SK-N-SH (cell line): ENCODE results near the gene TMCC3. TPM values are rescaled to one million over a fixed set of nuclear protein-coding genes. Genes with fewer than 3 reads are reported as not detected.

Experiments used
- CTCF ChIA-PET: fragments of 300-600, 350-600 bp; formaldehyde crosslinking; extraction: SDS; loops from one replicate; lab custom pipeline; 2021; lab: Yijun Ruan, JAX
- POLR2A ChIA-PET: fragments of 350-600 bp; sonication (Branson Sonifier 250); formaldehyde crosslinking; extraction: SDS; loops from one replicate; lab custom pipeline; 2020; ENCODE audit warnings: antibody characterized with exemption, inconsistent platforms; lab: Yijun Ruan, JAX
- DNase-seq: peaks from one replicate; pipeline ENCODE4 v3.0.0; 2012
- H2AFZ ChIP-seq: fragments of 200-600 bp; sonication (generic); 2 replicates; pipeline ENCODE4 v1.8.1; 2016; ENCODE audit warnings: antibody characterized with exemption, mild to moderate bottlenecking, low read depth
- H3F3A ChIP-seq: fragments of 200-600 bp; sonication (generic); replicated peaks from 2 replicates; pipeline ENCODE3; 2016; ENCODE audit warnings: antibody characterized with exemption, mild to moderate bottlenecking; ENCODE audit not compliant: insufficient read depth
- H3K27ac ChIP-seq, 2 experiments: fragments of 200-500 bp in 1 of 2; fragments of 200-600 bp in 1 of 2; sonication (Bioruptor generic) in 1 of 2; sonication (generic), shearing (Covaris generic) in 1 of 2; 2 replicates each; pipeline versions ENCODE4 v1.5.1 to v1.6.1; 2014 to 2016; ENCODE audit warnings: low read depth in 2 of 2, inconsistent platforms in 1 of 2, low read length in 1 of 2, mild to moderate bottlenecking in 1 of 2, mixed read lengths in 1 of 2
- H3K27me3 ChIP-seq: fragments of 200-600 bp; sonication (generic), shearing (Covaris generic); 2 replicates; pipeline ENCODE4 v1.6.1; 2016; ENCODE audit warnings: mixed run types; ENCODE audit not compliant: insufficient read depth
- H3K36me3 ChIP-seq, 2 experiments: fragments of 200-500 bp in 1 of 2; fragments of 200-600 bp in 1 of 2; sonication (Bioruptor generic) in 1 of 2; sonication (generic) in 1 of 2; replicated peaks in 1 of 2; 2 replicates each; pipeline versions ENCODE3 to v1.5.1; 2014 to 2016; ENCODE audit warnings: low read length in 1 of 2, mild to moderate bottlenecking in 1 of 2; ENCODE audit not compliant: insufficient read depth in 2 of 2, control insufficient read depth in 1 of 2
- H3K4me1 ChIP-seq, 2 experiments: fragments of 200-500 bp in 1 of 2; fragments of 200-600 bp in 1 of 2; sonication (Bioruptor generic) in 1 of 2; sonication (generic), shearing (Covaris generic) in 1 of 2; 2 replicates each; pipeline versions ENCODE4 v1.5.1 to v1.6.1; 2014 to 2016; ENCODE audit warnings: low read depth in 1 of 2, low read length in 1 of 2, mixed run types in 1 of 2; ENCODE audit not compliant: insufficient read depth in 2 of 2, control insufficient read depth in 1 of 2
- H3K4me2 ChIP-seq: fragments of 200-600 bp; sonication (generic), shearing (Covaris generic); 2 replicates; pipeline ENCODE4 v1.6.1; 2017; ENCODE audit warnings: mixed run types
- H3K4me3 ChIP-seq, 2 experiments: fragments of 200-500 bp in 1 of 2; fragments of 200-600 bp in 1 of 2; sonication (Bioruptor generic) in 1 of 2; sonication (generic), shearing (Covaris generic) in 1 of 2; 2 replicates each; pipeline versions ENCODE4 v1.5.1 to v1.8.1; 2014 to 2016; ENCODE audit warnings: low read depth in 2 of 2, inconsistent platforms in 1 of 2, low read length in 1 of 2, mild to moderate bottlenecking in 1 of 2, mixed read lengths in 1 of 2, moderate library complexity in 1 of 2
- H3K79me2 ChIP-seq: fragments of 200-600 bp; sonication (generic); 2 replicates; pipeline ENCODE4 v1.8.1; 2017; ENCODE audit warnings: mild to moderate bottlenecking; ENCODE audit not compliant: insufficient read depth
- H3K9ac ChIP-seq: fragments of 200-600 bp; sonication (generic); 2 replicates; pipeline ENCODE4 v1.6.1; 2017; ENCODE audit warnings: mixed run types
- H3K9me2 ChIP-seq: fragments of 200-600 bp; sonication (generic); 2 replicates; pipeline ENCODE4 v1.6.1; 2017; ENCODE audit warnings: mixed run types
- H3K9me3 ChIP-seq: fragments of 200-600 bp; sonication (generic); 2 replicates; pipeline ENCODE4 v1.6.1; 2017; ENCODE audit warnings: mixed run types, mild to moderate bottlenecking, moderate library complexity
- H4K20me1 ChIP-seq: fragments of 200-600 bp; sonication (generic); 2 replicates; pipeline ENCODE4 v1.6.1; 2017; ENCODE audit warnings: mild to moderate bottlenecking, mixed run types; ENCODE audit not compliant: insufficient read depth
- FOXJ3 ChIP-seq: sonication (generic); formaldehyde crosslinking; IDR thresholded peaks from 2 replicates; pipeline ENCODE4 v1.5.1; 2020; ENCODE audit warnings: mild to moderate bottlenecking, missing genetic modification reagents
- FOXM1 ChIP-seq: IDR thresholded peaks from 2 replicates; pipeline ENCODE4 v1.4.0; 2012; ENCODE audit warnings: low read depth, mild to moderate bottlenecking
- JUND ChIP-seq: IDR thresholded peaks from 2 replicates; pipeline ENCODE4 v1.4.0; 2012
- MAX ChIP-seq: IDR thresholded peaks from 2 replicates; pipeline ENCODE4 v1.4.0; 2012; ENCODE audit warnings: low read depth
- MEF2A ChIP-seq: IDR thresholded peaks from 2 replicates; pipeline ENCODE4 v1.4.0; 2012; ENCODE audit warnings: low read depth, borderline replicate concordance
- MXI1 ChIP-seq: IDR thresholded peaks from 2 replicates; pipeline ENCODE4 v1.6.1; 2012; ENCODE audit warnings: mild to moderate bottlenecking, low read depth, low read length, improper control_type of control experiment
- NFIC ChIP-seq: IDR thresholded peaks from 2 replicates; pipeline ENCODE4 v1.4.0; 2012; ENCODE audit warnings: borderline replicate concordance
- PBX3 ChIP-seq: IDR thresholded peaks from 2 replicates; pipeline ENCODE4; 2012
- POLR2AphosphoS5 ChIP-seq: IDR thresholded peaks from 2 replicates; pipeline ENCODE4 v1.6.1; 2012; ENCODE audit warnings: low read depth, low read length
- RAD21 ChIP-seq: IDR thresholded peaks from 2 replicates; pipeline ENCODE4 v1.6.1; 2012; ENCODE audit warnings: mild to moderate bottlenecking, low read length
- RCOR1 ChIP-seq: fragments of 150-350 bp; IDR thresholded peaks from 2 replicates; pipeline ENCODE4 v1.6.1; 2017; ENCODE audit warnings: antibody characterized with exemption, low read length
- RFX5 ChIP-seq: IDR thresholded peaks from 2 replicates; pipeline ENCODE4 v1.6.1; 2012; ENCODE audit warnings: mild to moderate bottlenecking, improper control_type of control experiment, low read length
- SIN3A ChIP-seq: IDR thresholded peaks from 2 replicates; pipeline ENCODE4 v1.6.1; 2012; ENCODE audit warnings: low read depth, mild to moderate bottlenecking, low read length, moderate library complexity, borderline replicate concordance
- TAF1 ChIP-seq: IDR thresholded peaks from 2 replicates; pipeline ENCODE4 v1.6.1; 2012; ENCODE audit warnings: low read depth, mild to moderate bottlenecking, low read length, moderate library complexity, borderline replicate concordance
- YY1 ChIP-seq: IDR thresholded peaks from 2 replicates; pipeline ENCODE4 v1.4.0; 2012; ENCODE audit warnings: low read depth, mild to moderate bottlenecking
- ZBTB33 ChIP-seq: IDR thresholded peaks from 2 replicates; pipeline ENCODE4 v1.4.0; 2012; ENCODE audit warnings: low read depth, borderline replicate concordance
- WGBS: methylation state at CpG from one replicate; pipeline ENCODE4 v1.1.6; 2017; ENCODE audit warnings: low lambda C conversion rate; 5-methylcytosine and 5-hydroxymethylcytosine counted together
- polyA plus RNA-seq, 3 experiments: library from polyadenylated mRNA; depleted of rRNA; stranded (reverse); fragments of >200 nt; gene quantifications; 2 replicates each; pipeline ENCODE4 v1.2.3, GENCODE V29; 2012
- TF ChIP-seq, protein P1 (sequence below): IDR thresholded peaks from 2 replicates; pipeline ENCODE4 v1.4.0; 2012; ENCODE audit warnings: low read depth, borderline replicate concordance

Gene TMCC3
- polyA plus RNA-seq, 1 of the 3 experiments (the other 2 are of a cell fraction), result 0.53 TPM

- DNase-seq, result no peak
- 92% methylated on average over 2 of the region's 2 CpGs for WGBS
- H3K79me2 ChIP-seq, result no peaks in the 10 kb centered on the region
- no peak for TF ChIP-seq RAD21
- TF ChIP-seq MXI1, result no peak
- no peak for TF ChIP-seq YY1
- no peak for TF ChIP-seq POLR2AphosphoS5
- TF ChIP-seq FOXM1, result no peak
- TF ChIP-seq, protein P1, sequence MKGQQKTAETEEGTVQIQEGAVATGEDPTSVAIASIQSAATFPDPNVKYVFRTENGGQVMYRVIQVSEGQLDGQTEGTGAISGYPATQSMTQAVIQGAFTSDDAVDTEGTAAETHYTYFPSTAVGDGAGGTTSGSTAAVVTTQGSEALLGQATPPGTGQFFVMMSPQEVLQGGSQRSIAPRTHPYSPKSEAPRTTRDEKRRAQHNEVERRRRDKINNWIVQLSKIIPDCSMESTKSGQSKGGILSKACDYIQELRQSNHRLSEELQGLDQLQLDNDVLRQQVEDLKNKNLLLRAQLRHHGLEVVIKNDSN, result no peak
- TF ChIP-seq PBX3, result no peak
- TF ChIP-seq RCOR1, result no peak
- TF ChIP-seq, all 33 proteins: peak for 0
- H3K27me3 ChIP-seq, result no peaks in the 10 kb centered on the region
- H3K9me2 ChIP-seq, result no peaks in the 10 kb centered on the region
- no peaks in the 10 kb centered on the region for H3F3A ChIP-seq
- no peaks in the 10 kb centered on the region for H3K4me1 ChIP-seq
- no peaks in the 10 kb centered on the region for H3K9me3 ChIP-seq
- no peak overlapping the region for H2AFZ ChIP-seq
- POLR2A ChIA-PET, result no interaction called here
- H4K20me1 ChIP-seq, result no peaks in the 10 kb centered on the region
- no peak overlapping the region for H3K27ac ChIP-seq
- CTCF ChIA-PET, result no interaction called here
- H3K4me3 ChIP-seq, result no peak overlapping the region
- no peak overlapping the region for H3K4me2 ChIP-seq
- H3K9ac ChIP-seq, result no peak overlapping the region
- H3K36me3 ChIP-seq, result no peaks in the 10 kb centered on the region
Measured at GRCh38 chr12:94596596-94596995, 53.8 kb downstream of the TMCC3 start.

- no peak for DNase-seq
- TF ChIP-seq RFX5 (no peak), NFIC (no peak)
Measured at GRCh38 chr12:94595152-94595551, 55.2 kb downstream of the TMCC3 start.

GRCh38 chr12:94594443-94594825 lies 55.9 kb downstream of the TMCC3 start:
- Histone ChIP-seq H3F3A (no peaks in the 10 kb centered on the region), H3K27ac (no peak overlapping the region), H4K20me1 (no peaks in the 10 kb centered on the region), H3K9me3 (no peaks in the 10 kb centered on the region), H3K9ac (no peak overlapping the region), H2AFZ (no peak overlapping the region), H3K4me1 (peaks cover 0 to 2% of the 10 kb centered on the region in 2 experiments; a peak in 1 of 4 replicates), H3K79me2 (no peaks in the 10 kb centered on the region)
- POLR2A ChIA-PET, result no interaction called here
- CTCF ChIA-PET, result no interaction called here
- 70% methylated on average over 3 of the region's 3 CpGs for WGBS
- no peak for DNase-seq
- TF ChIP-seq ZBTB33 (no peak), TAF1 (no peak), PBX3 (no peak), JUND (no peak), FOXJ3 (no peak), MAX (no peak), SIN3A (no peak), MEF2A (no peak)
- TF ChIP-seq, all 33 proteins: peak for 0
- Histone ChIP-seq H3K9me2 (no peaks in the 10 kb centered on the region), H3K36me3 (no peaks in the 10 kb centered on the region), H3K4me3 (no peak overlapping the region), H3K27me3 (no peaks in the 10 kb centered on the region), H3K4me2 (no peak overlapping the region)

More at GRCh38 chr12:94595152-94595551, 55.2 kb downstream of the TMCC3 start:
- no peaks in the 10 kb centered on the region for H3K9me3 ChIP-seq
- H3K4me1 ChIP-seq, result peaks cover 0 to 2% of the 10 kb centered on the region in 2 experiments; a peak in 1 of 4 replicates
- no peaks in the 10 kb centered on the region for H3K27me3 ChIP-seq
- no peaks in the 10 kb centered on the region for H3K79me2 ChIP-seq
- no peak overlapping the region for H3K9ac ChIP-seq
- no peaks in the 10 kb centered on the region for H3K9me2 ChIP-seq
- H4K20me1 ChIP-seq, result no peaks in the 10 kb centered on the region
- WGBS, result 46% methylated on average over 3 of the region's 3 CpGs
- H3K4me3 ChIP-seq, result no peak overlapping the region
- no peaks in the 10 kb centered on the region for H3F3A ChIP-seq
- H3K36me3 ChIP-seq, result no peaks in the 10 kb centered on the region
- no peak overlapping the region for H3K4me2 ChIP-seq
- H3K27ac ChIP-seq, result no peak overlapping the region
- POLR2A ChIA-PET, result no interaction called here
- CTCF ChIA-PET, result no interaction called here
- H2AFZ ChIP-seq, result no peak overlapping the region
